HG02571 (cell line): ENCODE data around the gene ACSM2A.
"Not testable (repeated sequence)": the region's sequence is repeated elsewhere in the genome, so short reads cannot be mapped to it uniquely, and the experiment has no call there.

Experiments
- ATAC-seq: cut with Tn5 transposase; IDR thresholded peaks from one replicate; pipeline ENCODE4 v1.9.1; 2021; ENCODE audit warnings: mild to moderate bottlenecking, moderate library complexity; ENCODE audit not compliant: unreplicated experiment

Gene ACSM2A

GRCh38 chr16:20453633-20454032 is 2.3 kb downstream of the ACSM2A start:
- ATAC-seq, result not testable (repeated sequence)

DNA sequence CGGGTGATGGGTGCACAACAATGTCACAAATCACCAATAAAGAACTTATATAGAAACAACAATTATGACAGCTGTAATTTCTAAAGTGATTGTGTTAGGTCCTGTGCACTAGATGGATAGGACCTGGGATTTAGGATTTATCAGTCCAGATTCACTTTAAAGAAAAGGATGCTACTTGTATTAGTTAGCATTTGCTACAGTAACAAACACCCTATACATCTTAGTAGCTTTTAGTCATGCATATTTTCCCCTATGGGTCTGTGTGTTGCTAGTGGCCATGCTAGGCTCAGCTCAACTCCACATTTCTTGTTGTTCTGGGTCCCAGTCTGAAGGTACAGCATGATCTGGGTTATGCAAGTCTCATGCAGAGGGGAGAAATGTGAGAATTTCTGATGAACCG is 7.9 kb downstream of the ACSM2A start:
- not testable (repeated sequence) for ATAC-seq

- ATAC-seq, result not testable (repeated sequence)
Measured at GRCh38 chr16:20460313-20460712, 9.0 kb downstream of the ACSM2A start.

DNA sequence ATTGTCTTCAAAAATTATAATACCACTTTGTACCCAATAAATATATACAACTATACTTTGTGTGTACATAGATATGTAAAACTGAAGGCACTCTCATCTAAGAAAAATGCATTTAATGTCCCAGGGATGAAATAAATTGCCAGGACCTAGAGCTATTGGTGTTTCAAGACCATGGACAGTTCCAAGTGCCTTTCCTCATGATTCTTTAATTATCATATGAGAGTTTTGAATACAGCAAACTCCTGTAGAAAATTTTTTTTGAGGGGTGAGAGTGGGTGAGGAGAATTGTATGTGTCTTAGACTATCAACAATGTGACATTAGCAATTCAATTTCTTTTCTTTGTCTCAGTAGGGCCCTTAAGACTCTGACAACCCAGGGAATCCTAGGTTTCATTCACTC is 17.6 kb downstream of the ACSM2A start:
- ATAC-seq, result not testable (repeated sequence)

- ATAC-seq, result not testable (repeated sequence)
Measured at GRCh38 chr16:20469930-20470329, 18.6 kb downstream of the ACSM2A start.

DNA sequence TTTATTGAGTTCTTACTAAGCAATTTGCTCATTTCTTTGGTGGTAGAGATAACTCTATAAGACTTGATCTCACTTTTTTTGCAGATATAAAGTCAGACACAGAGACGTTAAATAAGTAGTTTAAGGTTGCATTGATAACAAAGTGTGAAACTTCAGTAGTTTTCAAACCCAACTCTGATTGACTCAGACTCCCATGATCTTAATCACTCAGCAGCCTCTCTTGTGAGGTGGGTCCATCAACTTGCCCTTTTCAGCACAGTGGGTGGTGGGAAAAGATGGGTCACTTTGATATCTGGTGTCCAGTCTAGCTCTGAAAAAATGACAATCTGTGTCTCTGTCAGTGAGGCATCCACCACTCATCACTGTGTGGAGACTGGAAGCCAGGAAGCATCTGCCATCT is 19.4 kb downstream of the ACSM2A start:
- ATAC-seq, result not testable (repeated sequence)

GRCh38 chr16:20477188-20477744 is 25.9 kb downstream of the ACSM2A start:
- not testable (repeated sequence) for ATAC-seq

GRCh38 chr16:20483989-20484388 is 32.7 kb downstream of the ACSM2A start:
- not testable (repeated sequence) for ATAC-seq

GRCh38 chr16:20484726-20485125 is 33.4 kb downstream of the ACSM2A start:
- no peak for ATAC-seq

GRCh38 chr16:20485408-20485807 is 34.1 kb downstream of the ACSM2A start:
- ATAC-seq, result no peak

DNA sequence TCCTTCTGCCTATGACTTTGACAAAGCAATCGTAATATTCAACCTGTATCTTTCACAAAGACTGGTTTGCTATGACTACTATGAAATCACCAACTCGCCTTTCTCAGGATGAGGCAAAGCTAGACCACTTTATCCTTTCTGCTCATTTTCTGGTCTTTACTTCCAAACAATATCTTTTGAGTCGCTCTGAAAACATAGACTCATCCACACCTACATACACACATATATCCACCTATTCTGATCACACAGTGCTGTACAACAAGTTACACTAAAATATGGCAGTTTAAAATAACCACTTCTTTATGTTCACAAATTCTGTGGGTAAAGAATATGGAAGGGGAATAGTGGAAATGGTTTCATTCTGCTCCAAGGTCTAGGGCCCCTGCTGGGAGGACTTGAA is 39.7 kb downstream of the ACSM2A start:
- ATAC-seq, result not testable (repeated sequence)

DNA sequence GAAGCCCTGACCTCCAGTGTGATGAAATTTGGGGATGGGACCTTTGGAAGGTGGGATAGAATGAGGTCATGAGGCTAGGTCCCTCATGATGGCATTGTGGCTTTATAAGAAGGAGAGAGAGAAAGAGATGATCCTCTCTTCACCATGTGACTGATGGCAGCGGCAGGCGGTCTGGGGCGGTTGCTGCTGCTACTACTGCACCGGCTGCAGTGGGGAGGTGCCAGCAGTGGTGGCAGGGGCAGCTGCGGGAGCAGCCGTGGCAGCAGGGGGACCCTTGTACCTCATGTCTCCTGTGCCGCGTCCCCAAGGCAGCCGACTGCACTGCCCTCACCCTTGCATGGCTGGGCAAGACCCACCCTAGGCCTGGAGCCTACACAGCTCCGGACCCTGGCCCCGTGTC is 40.1 kb downstream of the ACSM2A start:
- ATAC-seq, result not testable (repeated sequence)

DNA sequence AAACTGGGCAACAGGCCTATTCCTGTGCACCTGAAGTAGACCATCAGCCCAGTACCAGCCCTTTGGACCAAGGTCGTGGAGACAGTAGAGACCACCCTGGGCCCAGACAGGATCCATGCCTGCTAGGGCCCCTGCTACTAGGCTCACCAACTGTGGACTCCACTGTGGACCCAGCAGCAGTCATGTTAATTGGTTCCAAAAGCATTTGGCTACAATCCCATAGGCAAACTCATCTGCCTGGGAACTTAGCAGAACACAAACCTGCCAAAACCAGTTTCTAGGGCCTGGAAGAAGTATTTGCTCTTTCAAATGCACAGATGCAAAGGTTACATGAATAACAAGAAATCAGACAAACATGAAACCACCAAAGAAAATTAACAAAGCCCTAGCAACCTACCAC is 53.1 kb downstream of the ACSM2A start:
- ATAC-seq, result no peak

DNA sequence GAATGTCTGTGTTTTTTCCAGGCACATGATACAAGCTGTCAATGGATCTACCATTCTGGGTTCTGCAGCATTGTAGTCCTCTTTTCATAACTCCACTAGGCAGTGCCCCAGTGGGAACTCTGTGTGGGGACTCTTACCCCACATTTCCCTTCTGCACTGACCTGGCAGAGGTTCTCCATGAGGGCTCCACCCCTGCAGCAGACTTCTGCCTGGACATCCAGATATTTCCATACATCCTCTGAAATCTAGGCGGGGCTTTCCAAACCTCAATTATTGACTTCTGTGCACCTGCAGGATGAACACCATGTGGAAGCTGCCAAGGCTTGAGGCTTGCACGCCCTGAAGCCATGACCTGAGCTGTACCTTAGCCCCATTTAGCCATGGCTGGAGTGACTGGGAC is 56.0 kb downstream of the ACSM2A start:
- no peak for ATAC-seq

- ATAC-seq, result no peak
Measured at GRCh38 chr16:20510323-20510722, 59.0 kb downstream of the ACSM2A start.

DNA sequence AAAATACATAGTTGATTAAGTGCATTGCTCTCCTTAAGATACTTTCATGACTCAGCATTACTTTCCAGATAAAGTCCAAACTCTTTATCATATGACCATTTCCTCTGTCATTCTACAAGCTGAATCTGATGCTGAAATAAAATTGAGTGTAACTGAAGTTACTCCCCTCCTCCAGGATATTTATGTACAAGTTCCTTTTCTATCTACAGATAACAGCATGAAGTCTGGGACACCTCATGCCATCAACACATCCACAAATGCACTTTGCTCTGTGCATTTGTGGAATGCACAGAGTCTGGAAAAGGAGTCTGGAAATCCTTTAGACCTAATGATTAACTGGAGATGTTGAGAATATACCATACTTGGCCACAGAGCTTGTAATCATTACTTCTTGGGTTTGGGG is 64.4 kb downstream of the ACSM2A start:
- no peak for ATAC-seq

GRCh38 chr16:20517149-20517548 is 65.8 kb downstream of the ACSM2A start:
- ATAC-seq, result no peak

- no peak for ATAC-seq
Measured at GRCh38 chr16:20519231-20519630, 67.9 kb downstream of the ACSM2A start.

- ATAC-seq, result no peak
Measured at GRCh38 chr16:20520103-20520502, 68.8 kb downstream of the ACSM2A start.

GRCh38 chr16:20531795-20532194 is 80.5 kb downstream of the ACSM2A start:
- not testable (repeated sequence) for ATAC-seq

- ATAC-seq, result not testable (repeated sequence)
Measured at GRCh38 chr16:20532284-20532792, 81.0 kb downstream of the ACSM2A start.

DNA sequence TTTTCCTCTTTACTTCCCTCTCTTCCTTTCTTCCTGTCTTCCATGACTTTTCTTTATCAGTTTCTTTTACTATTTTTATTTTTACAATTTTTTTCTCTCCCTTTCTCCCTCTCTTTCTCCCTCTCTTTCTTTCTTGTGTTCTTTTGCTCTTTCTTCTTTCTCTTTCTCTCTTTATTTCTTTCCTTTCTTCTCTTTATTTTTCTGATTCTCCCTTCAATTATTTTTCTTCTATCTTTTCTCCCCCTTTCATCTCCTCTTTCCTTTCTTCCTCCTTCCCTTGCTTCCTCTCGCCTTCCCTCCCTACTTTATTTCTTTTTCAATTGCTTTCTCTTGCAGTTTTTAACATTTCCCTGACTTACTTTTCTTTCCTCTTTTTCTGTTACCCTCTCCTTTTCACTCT is 85.3 kb downstream of the ACSM2A start:
- ATAC-seq, result not testable (repeated sequence)
